Muscle of leg (tissue), 11 donors: ENCODE results near the gene CD72. TPM values are rescaled to one million over a fixed set of nuclear protein-coding genes. Genes with fewer than 3 reads are reported as not detected.
"Not testable (repeated sequence)": the region's sequence is repeated elsewhere in the genome, so short reads cannot be mapped to it uniquely, and the experiment has no call there.

Source experiments
- DNase-seq: peaks from one replicate; pipeline ENCODE4 v3.0.0; 2013
- H3K27ac ChIP-seq: one replicate; pipeline ENCODE4 v1.5.1; 2013; ENCODE audit warnings: mild to moderate bottlenecking, low read length, control low read depth
- H3K27me3 ChIP-seq: one replicate; pipeline ENCODE4 v1.6.1; 2013; ENCODE audit warnings: low read length; ENCODE audit not compliant: control insufficient read depth, insufficient read depth
- H3K36me3 ChIP-seq: one replicate; pipeline ENCODE4 v1.6.1; 2013; ENCODE audit warnings: low read length; ENCODE audit not compliant: control insufficient read depth, insufficient read depth
- H3K4me1 ChIP-seq: one replicate; pipeline ENCODE4 v1.6.1; 2013; ENCODE audit warnings: low read length; ENCODE audit not compliant: control insufficient read depth, insufficient read depth
- H3K4me3 ChIP-seq: one replicate; pipeline ENCODE4 v1.5.1; 2013; ENCODE audit warnings: low read length, control low read depth
- H3K9me3 ChIP-seq: replicated peaks from 2 replicates; pipeline ENCODE4 v1.6.1; 2013; ENCODE audit warnings: low read depth, low read length; ENCODE audit not compliant: control insufficient read depth
- WGBS: methylation state at CpG from one replicate; pipeline ENCODE4 v1.1.5; 2013; ENCODE audit warnings: missing lambda C conversion rate; ENCODE audit not compliant: insufficient coverage; 5-methylcytosine and 5-hydroxymethylcytosine counted together
- polyA plus RNA-seq, 8 donors: library from polyadenylated mRNA; unstranded; fragments of 120-200 nt; gene quantifications; one replicate each; pipeline versions ENCODE4 v1.2.1 to v1.2.3, GENCODE V29; 2013; ENCODE audit warnings: inconsistent platforms in 1 of 8, low replicate concordance in 1 of 8; ENCODE audit not compliant: insufficient read length in 8 of 8, insufficient read depth in 1 of 8
- total RNA-seq: library from RNA; stranded (reverse); fragments of 120-200 nt; gene quantifications from one replicate; pipeline ENCODE4 v1.2.4, GENCODE V29; 2013

CD72 gene
- total and polyA plus RNA-seq, 9 donors, result 1.2 to 2.9 (median 1.6) TPM

- Histone ChIP-seq H3K27ac (no peak overlapping the region), H3K4me3 (no peak overlapping the region), H3K36me3 (no peaks in the 10 kb centered on the region), H3K4me1 (peaks cover 14% of the 10 kb centered on the region), H3K9me3 (no peaks in the 10 kb centered on the region), H3K27me3 (peaks cover 37% of the 10 kb centered on the region)
- DNase-seq, result no peak
- WGBS, result 52% methylated on average over 6 of the region's 8 CpGs
Observed at GRCh38 chr9:35617548-35617947, 665 bp downstream of the CD72 start.

GRCh38 chr9:35616681-35617459 lies 1.3 kb downstream of the CD72 start:
- Histone ChIP-seq H3K27me3 (peaks cover 37% of the 10 kb centered on the region), H3K27ac (no peak overlapping the region), H3K36me3 (no peaks in the 10 kb centered on the region), H3K4me3 (peak overlapping the region; percentile 31), H3K9me3 (no peaks in the 10 kb centered on the region), H3K4me1 (peaks cover 14% of the 10 kb centered on the region)
- DNase-seq, result peak; percentile 68
- 4% methylated on average over 51 of the region's 51 CpGs for WGBS

GRCh38 chr9:35615981-35616680 lies 2.1 kb downstream of the CD72 start:
- no peak for DNase-seq
- no peaks in the 10 kb centered on the region for H3K36me3 ChIP-seq
- no peak overlapping the region for H3K4me3 ChIP-seq
- no peak overlapping the region for H3K27ac ChIP-seq
- H3K4me1 ChIP-seq, result peaks cover 16% of the 10 kb centered on the region
- WGBS, result 50% methylated on average over 15 of the region's 17 CpGs
- no peaks in the 10 kb centered on the region for H3K9me3 ChIP-seq
- peaks cover 37% of the 10 kb centered on the region for H3K27me3 ChIP-seq

GRCh38 chr9:35612843-35613242 lies 5.4 kb downstream of the CD72 start:
- DNase-seq, result no peak
- H3K4me1 ChIP-seq, result peaks cover 43% of the 10 kb centered on the region
- H3K9me3 ChIP-seq, result no peaks in the 10 kb centered on the region
- H3K4me3 ChIP-seq, result no peak overlapping the region
- no peak overlapping the region for H3K27ac ChIP-seq
- peaks cover 27% of the 10 kb centered on the region for H3K27me3 ChIP-seq
- H3K36me3 ChIP-seq, result peaks cover 28% of the 10 kb centered on the region
- no CpG with 5 or more reads among the region's 2 CpGs for WGBS

GRCh38 chr9:35612066-35612465 lies 6.1 kb downstream of the CD72 start:
- WGBS, result 83% methylated on average over 1 of the region's 4 CpGs
- H3K9me3 ChIP-seq, DNase-seq, H3K27ac ChIP-seq, H3K4me3 ChIP-seq: not testable (repeated sequence)
- Histone ChIP-seq H3K36me3 (peaks cover 35% of the 10 kb centered on the region), H3K27me3 (peaks cover 19% of the 10 kb centered on the region), H3K4me1 (peaks cover 42% of the 10 kb centered on the region)

GRCh38 chr9:35611230-35611797 lies 6.9 kb downstream of the CD72 start:
- DNase-seq, result peak; percentile 49
- 4% methylated on average over 3 of the region's 8 CpGs for WGBS
- H3K36me3 ChIP-seq, result peaks cover 41% of the 10 kb centered on the region
- H3K27ac ChIP-seq, result no peak overlapping the region
- peaks cover 44% of the 10 kb centered on the region for H3K4me1 ChIP-seq
- H3K9me3 ChIP-seq, result no peaks in the 10 kb centered on the region
- H3K27me3 ChIP-seq, result peaks cover 12% of the 10 kb centered on the region
- H3K4me3 ChIP-seq, result no peak overlapping the region

- Histone ChIP-seq H3K27me3 (no peaks in the 10 kb centered on the region), H3K27ac (peak overlapping the region; percentile 94), H3K4me1 (peaks cover 52% of the 10 kb centered on the region), H3K9me3 (no peaks in the 10 kb centered on the region), H3K36me3 (peaks cover 41% of the 10 kb centered on the region), H3K4me3 (no peak overlapping the region)
- no peak for DNase-seq
- 56% methylated on average over 7 of the region's 13 CpGs for WGBS
Observed at GRCh38 chr9:35609820-35610163, 8.4 kb downstream of the CD72 start.

GRCh38 chr9:35609001-35609819 lies 9.0 kb downstream of the CD72 start:
- peak; percentile 87 for DNase-seq
- no peaks in the 10 kb centered on the region for H3K27me3 ChIP-seq
- H3K4me1 ChIP-seq, result peaks cover 58% of the 10 kb centered on the region
- peaks cover 41% of the 10 kb centered on the region for H3K36me3 ChIP-seq
- H3K4me3 ChIP-seq, result no peak overlapping the region
- no peaks in the 10 kb centered on the region for H3K9me3 ChIP-seq
- peak overlapping the region; percentile 94 for H3K27ac ChIP-seq
- WGBS, result 72% methylated on average over 29 of the region's 31 CpGs

GRCh38 chr9:35608221-35608620 lies 10.0 kb downstream of the CD72 start:
- DNase-seq, result no peak
- H3K27ac ChIP-seq, result peak overlapping the region; percentile 94

GRCh38 chr9:35606726-35607125 lies 11.5 kb downstream of the CD72 start:
- WGBS, result 92% methylated on average over 5 of the region's 7 CpGs
- H3K27ac ChIP-seq, result no peak overlapping the region
- no peaks in the 10 kb centered on the region for H3K27me3 ChIP-seq
- no peak overlapping the region for H3K4me3 ChIP-seq
- H3K36me3 ChIP-seq, result peaks cover 41% of the 10 kb centered on the region
- no peaks in the 10 kb centered on the region for H3K9me3 ChIP-seq
- H3K4me1 ChIP-seq, result peaks cover 63% of the 10 kb centered on the region
- DNase-seq, result no peak

More at GRCh38 chr9:35608221-35608620, 10.0 kb downstream of the CD72 start:
- H3K9me3 ChIP-seq, result no peaks in the 10 kb centered on the region
- peaks cover 41% of the 10 kb centered on the region for H3K36me3 ChIP-seq
- 75% methylated on average over 7 of the region's 7 CpGs for WGBS
- H3K27me3 ChIP-seq, result no peaks in the 10 kb centered on the region
- H3K4me1 ChIP-seq, result peaks cover 59% of the 10 kb centered on the region
- H3K4me3 ChIP-seq, result no peak overlapping the region
